Muscle of back (tissue), 11 donors: ENCODE results near the gene ZNF488. TPM values are rescaled to one million over a fixed set of nuclear protein-coding genes. Genes with fewer than 3 reads are reported as not detected.

Experiments
- DNase-seq, 3 donors: peaks; one replicate each; pipeline versions ENCODE4 v3.0.0 to v3.0.0-alpha.2; 2013
- polyA plus RNA-seq, 10 donors: library from polyadenylated mRNA; unstranded; fragments of 120-200 nt; gene quantifications; one replicate each; pipeline ENCODE4 v1.2.1, GENCODE V29; 2013; ENCODE audit not compliant: insufficient read length in 10 of 10

Gene ZNF488
- polyA plus RNA-seq, 10 donors: 3.1 to 4.5 (median 3.7) TPM

DNA sequence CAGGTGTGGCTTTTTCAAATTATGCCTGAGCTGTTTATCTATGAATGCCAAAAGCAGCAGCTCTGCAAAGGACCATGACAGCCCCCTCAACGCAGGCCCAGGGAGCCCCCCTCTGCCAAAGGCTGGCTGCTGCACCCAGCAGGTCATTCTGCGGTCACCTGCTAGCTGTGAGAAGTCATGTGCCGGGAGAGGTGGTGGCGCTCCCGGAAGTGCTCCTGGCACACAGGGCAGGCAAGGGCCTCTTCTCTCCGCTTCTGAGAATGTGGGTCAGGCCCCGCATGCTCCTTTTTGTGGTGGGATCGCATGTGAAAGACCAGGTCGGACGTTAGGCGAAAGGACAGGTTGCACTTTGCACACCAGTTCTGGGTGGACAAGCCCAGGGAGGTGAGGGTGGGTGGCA lies 16.4 kb downstream of the ZNF488 start:
- DNase-seq: no peak

DNA sequence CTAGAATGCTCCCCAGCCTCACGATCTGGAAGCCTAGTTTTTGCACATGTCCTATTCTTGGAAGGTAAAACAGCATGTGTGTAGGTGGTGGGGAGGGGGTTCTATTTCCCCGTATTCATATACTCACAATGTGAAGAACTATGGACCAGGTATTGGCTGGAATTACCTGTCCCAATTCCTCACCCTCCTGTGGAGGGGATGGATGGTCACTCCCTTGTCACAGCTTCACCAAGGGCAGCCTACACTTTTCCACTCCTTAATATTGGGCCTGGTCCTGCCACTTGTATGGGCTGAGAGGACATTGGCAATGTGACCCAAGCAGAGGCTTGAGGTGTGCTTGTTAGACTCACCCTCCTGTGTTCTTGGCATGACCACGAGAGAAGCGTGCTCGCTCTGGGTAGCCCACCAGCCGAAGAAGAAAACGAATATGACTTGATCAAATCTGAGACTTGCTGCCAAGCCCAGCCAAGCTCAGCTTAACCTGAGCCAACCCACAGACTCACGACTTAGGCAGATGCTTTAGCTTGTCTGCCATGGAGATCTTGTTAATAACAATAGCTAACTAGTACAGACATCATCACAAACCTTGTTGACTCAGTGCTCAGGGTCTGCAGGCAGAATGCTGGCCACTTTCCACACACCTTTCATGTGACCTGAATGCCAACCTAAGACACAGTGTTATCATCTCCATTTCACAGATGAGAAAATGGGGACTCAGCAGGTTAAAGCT lies 17.2 kb downstream of the ZNF488 start:
- no peak for DNase-seq

DNA sequence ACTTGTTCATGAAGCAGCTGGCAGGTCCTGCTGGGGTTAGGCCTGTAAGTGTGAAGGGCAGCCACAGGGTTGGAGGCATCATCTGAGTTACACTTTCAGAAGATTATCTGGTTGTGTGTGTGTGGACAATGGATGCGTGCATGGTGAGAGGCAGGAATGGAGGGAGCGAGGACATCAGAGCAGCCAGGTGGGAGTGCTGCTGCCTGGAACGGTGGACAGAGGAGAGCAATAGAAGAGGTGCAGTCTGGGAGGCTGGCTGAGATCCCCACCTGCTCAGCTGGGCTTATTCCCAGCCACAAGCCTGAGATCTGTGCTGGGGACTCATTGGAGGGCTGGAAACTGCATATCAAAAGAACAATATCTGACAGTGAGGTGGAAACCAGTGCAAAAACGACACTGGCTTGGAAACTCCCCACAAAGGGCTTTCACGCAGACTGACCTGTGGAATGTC lies 17.9 kb downstream of the ZNF488 start:
- DNase-seq: no peak

DNA sequence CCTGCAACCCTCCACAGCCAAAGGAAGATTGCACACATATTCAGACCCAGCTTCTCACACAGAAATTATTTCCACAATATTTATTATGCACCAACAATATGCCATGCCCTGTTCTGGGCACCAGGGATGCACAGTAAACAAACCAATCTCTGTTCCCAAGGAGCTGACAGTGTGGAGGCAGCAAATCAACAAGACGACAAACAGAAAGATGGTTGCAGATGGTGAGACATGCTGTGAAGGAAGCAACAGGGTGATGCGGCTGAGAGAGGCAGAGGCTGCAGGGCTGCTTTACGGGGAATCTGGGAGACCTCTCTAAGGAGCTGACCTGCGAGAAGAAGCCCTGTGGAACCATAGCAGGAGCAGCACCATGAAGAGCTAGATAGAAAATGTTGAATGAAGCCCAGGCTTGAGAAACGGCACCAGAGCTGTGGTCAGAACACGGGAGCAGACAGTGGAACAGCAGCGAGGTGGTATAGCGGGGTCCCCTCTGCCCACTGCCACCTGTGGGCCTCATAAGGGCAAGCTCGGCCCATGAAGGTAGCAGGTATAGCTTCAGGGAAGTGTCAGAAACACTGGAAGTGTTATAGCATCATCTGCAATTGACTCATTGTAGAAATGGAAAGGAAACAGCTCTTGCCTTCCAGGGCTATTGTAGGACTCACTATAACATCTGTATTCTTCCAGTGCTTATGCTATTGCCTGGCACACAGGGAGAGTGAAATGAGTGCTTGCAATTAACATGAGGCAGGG lies 18.5 kb downstream of the ZNF488 start:
- no peak for DNase-seq

DNA sequence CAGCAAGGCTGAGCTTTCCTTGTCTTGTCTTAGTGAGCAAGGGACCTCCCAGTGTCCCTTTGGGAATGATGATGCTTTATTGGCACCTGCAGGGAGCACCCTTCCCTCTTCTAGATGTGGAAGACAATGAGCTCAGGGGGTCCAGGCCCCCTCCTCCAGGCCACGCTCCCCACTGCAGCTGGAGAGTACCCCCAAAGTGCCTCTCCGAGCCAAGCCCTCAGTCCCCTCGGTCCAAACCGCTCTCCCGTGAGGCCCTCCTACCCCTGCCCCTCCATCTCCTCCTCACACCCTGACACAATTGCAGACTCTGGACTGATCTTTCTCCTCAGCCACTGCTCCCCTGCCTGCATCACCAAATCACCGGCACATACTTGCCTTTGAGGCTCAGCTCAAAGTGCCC lies 19.2 kb downstream of the ZNF488 start:
- no peak for DNase-seq

DNA sequence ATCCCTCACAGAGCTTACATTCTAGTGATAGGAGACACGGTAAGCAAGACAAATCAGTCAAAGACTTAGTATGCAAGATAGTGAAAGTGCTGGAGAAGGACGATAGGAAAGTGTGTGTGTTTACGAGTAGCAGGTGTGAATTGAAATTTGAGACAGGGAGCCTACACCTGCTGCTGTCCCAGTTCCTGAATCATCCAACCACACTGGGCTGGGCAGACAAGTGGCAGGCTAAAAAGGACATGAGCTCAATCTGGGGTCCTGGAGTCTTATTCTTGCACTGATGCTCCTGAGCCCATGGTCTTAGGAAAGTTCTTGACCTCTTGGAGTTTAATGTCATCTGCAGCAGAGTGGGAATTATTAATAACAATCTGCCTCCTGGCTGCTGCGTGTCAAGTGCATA lies 19.7 kb downstream of the ZNF488 start:
- DNase-seq: no peak

DNA sequence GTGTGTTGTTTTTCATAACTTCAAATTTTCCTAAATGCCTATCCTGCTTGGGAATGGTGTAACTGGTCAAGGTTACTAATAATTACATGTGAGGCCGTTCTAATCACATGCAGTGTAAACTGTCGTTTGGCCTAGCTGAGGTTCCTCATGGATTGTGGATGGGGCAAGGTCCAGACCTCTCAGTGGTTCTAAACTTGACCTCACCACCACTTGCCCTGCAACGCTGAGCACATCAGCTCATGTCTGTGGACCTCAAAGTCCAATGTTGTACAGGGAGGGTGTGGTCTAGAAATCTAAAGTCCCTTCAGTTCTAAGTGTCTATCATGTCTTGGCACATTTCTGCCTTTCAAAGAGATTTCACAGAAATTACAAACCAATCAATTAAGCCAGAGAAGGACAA lies 20.3 kb downstream of the ZNF488 start:
- no peak for DNase-seq

DNA sequence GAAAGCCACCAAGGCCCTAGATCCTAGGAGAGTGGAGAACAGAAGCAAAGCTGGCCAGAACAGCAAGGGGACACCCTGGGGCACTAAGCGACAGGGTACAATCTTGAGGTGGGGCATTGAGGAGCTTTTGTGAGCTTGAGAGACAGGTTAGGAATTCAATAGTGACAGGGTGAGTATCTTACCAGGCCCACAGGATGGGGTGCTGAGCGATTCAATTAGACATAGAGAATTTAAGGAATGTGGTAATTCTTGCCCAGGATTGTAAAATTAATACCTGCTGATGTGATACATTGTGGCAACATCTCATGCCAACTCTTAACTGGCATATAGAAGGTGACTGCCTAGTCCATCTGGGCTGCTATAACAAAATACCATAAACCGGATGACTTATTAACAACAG lies 21.9 kb downstream of the ZNF488 start:
- no peak for DNase-seq

DNA sequence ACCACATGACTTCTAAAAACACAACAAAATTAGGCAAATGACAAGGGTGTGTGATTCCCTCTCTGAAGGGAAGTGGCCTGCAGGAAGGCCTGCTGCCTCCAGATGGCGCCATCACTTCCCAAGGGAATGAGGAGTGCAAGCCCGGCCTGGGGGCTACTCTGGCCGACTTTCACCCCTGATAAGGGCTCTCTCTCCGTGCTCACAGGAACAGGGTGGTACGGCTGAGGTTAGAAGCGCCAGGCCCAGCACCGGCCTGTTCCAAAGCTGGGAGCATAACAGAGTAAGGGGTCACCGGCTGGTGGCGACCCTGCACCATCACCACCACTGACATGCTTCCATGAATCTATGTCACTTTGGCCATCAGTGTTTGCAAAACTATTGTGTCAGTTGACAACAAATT lies 22.8 kb downstream of the ZNF488 start:
- no peak for DNase-seq

DNA sequence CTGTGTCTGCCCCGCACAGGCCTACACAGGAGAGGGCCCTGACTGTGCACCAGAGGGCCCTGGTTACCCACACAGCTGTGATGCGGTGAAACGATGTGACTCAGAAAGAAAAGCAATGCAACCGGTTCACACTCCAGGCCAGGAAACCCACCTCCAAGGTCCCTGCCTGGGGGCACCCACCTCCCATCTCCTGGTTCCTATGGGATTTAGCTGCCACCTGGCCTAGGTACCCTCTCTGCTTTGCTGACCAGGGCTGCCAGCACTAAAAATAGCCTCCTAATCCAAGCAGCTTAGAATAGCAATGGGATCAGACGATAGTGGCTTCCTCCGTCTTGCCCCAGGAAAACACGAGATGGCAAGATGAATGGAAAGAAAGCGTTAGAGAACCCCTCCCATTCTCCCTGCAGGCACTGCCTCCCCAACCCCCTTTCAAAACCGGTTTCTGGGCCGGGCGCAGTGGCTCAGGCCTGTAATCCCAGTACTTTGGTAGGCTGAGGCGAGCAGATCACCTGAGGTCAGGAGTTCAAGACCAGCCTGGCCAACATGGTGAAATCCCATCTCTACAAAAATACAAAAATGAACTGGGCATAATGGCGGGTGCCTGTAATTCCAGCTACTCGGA lies 23.6 kb downstream of the ZNF488 start:
- no peak for DNase-seq

DNA sequence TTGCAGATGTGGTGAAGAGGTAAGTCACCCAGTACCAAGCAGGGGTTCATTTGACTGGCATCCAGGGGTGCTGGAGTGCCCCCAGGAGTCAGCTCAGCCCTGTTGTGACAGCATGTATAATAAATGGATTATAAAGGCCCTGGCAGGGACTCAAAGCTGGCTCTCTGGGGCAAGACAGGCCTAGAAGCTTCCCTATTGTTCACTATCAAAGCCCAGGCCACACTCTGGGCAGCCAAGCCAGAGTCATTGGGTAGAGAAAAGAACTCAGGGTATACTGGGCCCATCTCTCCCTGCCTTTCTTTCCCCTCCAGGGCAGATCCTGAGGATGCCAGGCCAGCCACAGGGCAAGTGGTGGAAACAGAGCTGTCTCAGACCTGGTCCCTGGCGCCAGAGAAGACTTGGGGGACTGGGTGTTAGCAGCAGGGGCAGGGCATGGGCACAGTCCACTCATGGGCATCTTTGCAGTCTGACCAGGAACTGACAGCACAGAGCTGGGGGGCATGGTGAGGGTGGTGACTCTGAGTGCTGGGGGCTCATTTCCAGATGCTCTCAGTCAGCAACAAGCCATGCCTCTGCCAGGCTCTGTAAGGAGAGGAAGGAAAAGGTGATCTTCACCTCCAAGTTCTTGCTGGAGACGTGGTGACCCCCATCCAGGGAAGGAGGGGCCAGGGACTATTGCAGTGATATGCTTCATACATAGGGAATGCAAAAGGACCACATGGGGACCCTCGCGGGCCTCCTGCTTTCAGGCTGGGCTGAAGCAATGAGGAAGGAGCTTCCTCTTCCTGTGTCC lies 24.3 kb downstream of the ZNF488 start:
- DNase-seq: no peak

DNA sequence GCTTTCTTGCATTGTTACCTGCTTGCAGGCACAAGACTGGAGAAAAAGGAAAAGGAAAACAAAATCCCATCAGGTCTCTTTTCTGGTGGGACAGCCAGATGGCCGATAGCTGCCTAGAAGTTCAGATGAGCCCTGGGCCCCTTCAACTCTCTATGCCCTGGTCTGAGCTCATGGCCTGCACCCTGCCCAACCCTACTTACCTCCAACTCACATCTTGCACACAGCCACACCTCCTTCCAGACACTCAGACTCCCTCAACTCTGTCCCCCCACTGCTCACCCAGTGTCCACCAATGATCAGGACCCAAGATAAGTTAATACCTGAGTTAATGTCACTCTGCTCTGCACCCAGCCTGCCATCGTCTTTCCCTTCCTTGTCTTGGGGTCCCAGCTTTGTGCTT lies 25.0 kb downstream of the ZNF488 start:
- no peak for DNase-seq

DNA sequence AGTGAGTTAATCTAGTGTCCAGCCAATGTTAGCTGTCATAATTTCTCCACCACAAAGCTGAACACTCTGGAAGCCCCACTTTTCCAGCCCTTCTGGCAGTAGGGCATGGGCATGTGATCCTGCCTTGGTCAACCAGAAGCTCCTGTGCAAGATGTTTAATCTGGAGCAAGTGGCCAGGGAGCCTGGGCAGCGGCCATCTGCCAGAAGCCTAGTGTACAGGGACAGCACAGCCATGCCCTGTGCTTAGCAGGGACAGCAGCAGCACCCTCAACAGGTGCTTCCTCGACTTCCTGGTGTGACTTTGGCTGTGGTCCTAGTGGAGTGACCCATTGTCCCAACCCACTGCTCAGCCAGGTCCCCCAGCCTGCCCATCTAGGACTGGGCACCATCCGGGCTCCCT lies 25.6 kb downstream of the ZNF488 start:
- DNase-seq: no peak

DNA sequence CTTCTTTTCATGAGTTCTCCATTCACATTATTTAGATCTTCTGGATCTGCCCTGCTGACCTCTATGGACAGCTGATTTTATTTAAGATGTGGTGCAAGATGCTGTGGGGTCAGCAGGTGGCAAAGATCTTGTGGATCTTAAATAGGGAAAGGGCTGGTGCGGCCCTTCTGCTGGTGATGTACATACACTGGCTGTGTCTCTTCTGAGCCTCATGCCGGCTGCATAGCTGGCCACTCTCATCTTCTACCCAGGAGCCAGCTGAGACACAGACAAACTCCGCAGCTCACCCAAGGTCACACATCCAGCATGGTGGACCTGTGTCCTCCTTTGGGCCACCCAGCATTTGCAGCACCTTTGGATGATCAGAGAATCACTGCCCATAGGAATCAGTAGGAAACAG lies 26.2 kb downstream of the ZNF488 start:
- DNase-seq: no peak

DNA sequence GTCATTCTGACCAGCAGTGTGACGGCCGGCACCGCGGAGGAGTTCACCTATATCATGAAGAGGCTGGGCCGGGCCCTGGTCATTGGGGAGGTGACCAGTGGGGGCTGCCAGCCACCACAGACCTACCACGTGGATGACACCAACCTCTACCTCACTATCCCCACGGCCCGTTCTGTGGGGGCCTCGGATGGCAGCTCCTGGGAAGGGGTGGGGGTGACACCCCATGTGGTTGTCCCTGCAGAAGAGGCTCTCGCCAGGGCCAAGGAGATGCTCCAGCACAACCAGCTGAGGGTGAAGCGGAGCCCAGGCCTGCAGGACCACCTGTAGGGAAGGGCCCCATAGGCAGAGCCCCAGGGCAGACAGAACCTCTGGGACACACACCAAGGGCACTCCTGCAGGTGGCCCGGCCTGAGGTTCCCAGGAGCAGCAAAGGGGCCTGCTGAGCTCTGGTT lies 26.9 kb downstream of the ZNF488 start:
- no peak for DNase-seq

DNA sequence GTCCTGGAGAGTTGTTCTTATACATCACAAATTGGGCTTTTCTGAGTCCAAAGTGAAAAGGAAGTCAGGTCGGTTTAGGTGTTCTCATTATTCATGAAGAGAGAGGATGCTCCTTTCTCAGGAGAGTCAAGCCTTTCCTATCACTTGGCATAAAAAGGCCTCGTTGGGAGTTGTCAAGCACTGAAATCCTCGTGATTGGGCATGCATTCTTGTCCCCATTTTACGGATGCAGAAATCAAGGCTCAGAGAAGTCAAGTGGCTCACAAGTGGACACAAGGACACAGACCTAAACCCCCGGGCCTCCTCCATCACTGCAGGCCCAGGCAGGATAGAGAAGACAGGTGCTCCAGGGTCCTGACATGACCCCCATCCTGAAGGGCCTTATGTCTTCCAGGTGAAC lies 27.4 kb downstream of the ZNF488 start:
- DNase-seq: no peak

DNA sequence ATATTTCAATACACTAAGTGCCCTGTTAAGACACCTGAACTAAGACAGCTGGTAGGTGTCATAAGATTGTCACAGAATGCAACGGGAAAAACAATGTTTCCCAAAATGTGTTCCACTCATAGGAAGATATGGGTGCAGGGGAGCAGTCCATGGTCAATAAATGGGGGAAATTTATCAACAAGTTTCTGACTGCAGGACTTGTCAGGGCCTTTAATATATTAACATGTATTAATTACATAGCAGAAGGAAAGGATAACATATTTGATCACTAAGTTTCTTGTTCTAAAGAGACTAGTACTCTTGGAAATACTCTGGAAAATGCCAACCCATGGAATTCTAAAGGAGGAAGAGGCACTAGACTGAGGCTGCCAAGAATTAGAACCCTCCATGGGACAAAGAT lies 29.2 kb downstream of the ZNF488 start:
- no peak for DNase-seq

DNA sequence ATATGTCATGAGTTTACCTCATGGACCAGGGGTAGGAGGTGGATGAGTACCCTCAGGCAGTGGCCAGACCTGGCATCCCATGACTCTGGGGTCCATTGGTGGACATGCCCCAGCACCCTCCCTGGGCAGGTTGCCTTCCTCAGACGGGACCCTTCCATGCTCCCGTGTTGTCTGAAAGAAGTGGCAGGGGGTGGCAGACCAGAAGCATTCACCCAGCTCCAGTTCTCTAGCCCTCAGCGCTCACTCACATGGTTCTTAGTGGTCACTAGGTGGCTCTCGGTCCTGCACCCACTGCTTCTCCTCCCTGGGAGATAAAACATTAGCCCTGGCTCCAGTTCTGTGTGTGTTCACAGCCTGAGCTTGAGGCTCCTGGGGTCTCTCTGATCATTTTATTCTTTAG lies 29.9 kb downstream of the ZNF488 start:
- no peak for DNase-seq

DNA sequence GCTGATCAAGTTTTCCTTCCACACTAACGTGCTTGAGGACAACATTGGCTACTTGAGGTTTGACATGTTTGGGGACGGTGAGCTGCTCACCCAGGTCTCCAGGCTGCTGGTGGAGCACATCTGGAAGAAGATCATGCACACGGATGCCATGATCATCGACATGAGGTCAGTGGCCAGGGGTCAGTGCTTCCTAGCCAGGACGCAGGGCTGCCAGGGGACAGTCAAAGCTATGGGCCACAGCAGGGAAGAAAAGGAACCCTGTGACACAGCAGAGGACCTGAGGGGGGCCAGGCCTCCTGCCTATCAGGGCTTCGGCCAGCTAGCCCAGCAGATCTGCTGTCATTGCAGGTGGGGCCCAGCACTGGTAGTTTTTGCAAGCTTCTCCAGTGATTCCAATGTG lies 30.7 kb downstream of the ZNF488 start:
- DNase-seq: no peak

DNA sequence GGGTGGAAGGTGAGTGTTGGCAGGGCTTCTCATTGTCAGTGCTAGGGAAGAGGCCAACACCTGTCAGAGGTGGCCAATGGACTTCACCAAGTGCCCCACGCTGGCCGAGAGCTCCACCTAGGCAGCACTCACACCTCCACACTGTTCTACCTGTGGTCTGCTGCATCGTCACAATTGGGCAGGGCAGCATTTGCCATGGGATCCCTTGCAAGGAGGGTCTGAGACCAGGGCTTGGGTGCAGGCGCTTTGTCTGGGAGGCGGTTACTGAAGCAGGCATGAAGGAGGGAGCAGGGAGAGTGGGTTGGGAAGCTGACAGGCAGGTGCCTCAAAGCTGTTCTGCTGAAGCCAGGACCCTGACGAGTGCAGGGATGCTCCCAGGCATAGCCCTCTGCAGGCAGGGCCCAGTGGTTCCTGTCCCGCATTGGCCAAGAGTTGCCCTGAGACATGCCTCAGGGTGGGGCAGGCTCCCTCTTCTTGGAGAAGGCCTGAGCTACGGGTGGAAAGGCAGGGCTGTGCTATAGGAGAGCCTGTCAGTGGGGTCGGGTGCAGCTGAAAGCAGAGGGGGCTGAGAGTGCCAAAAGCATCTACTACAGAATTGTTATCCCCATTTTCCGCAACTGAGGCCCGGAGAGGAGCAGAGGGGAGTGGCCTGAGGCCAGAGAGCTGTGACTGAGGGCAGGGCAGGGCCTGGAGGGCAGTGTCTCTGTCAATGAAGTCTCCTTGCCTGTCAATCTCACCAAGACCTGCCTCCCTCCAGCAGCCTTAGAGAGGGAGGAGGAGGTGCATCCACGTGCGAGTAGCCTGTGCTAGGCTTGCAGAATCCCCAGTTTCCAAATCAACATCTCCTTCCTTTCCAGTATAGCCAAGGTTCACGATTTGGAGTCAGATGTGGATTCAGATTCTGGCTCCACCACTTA lies 31.9 kb downstream of the ZNF488 start:
- DNase-seq: no peak
